ENCODE results near the gene NR3C2.

- TF ChIP-seq, protein P1, sequence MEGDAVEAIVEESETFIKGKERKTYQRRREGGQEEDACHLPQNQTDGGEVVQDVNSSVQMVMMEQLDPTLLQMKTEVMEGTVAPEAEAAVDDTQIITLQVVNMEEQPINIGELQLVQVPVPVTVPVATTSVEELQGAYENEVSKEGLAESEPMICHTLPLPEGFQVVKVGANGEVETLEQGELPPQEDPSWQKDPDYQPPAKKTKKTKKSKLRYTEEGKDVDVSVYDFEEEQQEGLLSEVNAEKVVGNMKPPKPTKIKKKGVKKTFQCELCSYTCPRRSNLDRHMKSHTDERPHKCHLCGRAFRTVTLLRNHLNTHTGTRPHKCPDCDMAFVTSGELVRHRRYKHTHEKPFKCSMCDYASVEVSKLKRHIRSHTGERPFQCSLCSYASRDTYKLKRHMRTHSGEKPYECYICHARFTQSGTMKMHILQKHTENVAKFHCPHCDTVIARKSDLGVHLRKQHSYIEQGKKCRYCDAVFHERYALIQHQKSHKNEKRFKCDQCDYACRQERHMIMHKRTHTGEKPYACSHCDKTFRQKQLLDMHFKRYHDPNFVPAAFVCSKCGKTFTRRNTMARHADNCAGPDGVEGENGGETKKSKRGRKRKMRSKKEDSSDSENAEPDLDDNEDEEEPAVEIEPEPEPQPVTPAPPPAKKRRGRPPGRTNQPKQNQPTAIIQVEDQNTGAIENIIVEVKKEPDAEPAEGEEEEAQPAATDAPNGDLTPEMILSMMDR (IDR thresholded peaks at IDR 0.05; ENCODE audit: insufficient read depth, low read length, poor library complexity, severe bottlenecking) = no peak
- no peak for TF ChIP-seq EZH2phosphoT487 (conservative IDR thresholded peaks at IDR 0.05; ENCODE audit: low read length)
These were observed 227.0 kb downstream of the NR3C2 start for GRCh38 chr4:148215202-148215601.
